Stimulated activated naive CD8-positive, alpha-beta T cell treated with anti-CD3 and anti-CD28 coated beads, Interleukin-15, amount 100 ng/mL, for 72 hours (primary cell): ENCODE measurements around the gene MRTFA.

Source experiments
- ATAC-seq: fragments of 150-1000 bp; cut with Tn5 transposase; 2 replicates; pipeline ENCODE4 v1.10.0; 2021; ENCODE audit warnings: mild to moderate bottlenecking, moderate library complexity
- DNase-seq, 2 donors: peaks; one replicate each; pipeline ENCODE4 v3.0.0; 2021 to 2022
- H3K27ac Mint-ChIP-seq, 2 donors: one replicate each; pipeline ENCODE4 v1.8.0; 2022; ENCODE audit warnings: mild to moderate bottlenecking in 2 of 2, mixed read lengths in 2 of 2, moderate library complexity in 2 of 2
- H3K27me3 Mint-ChIP-seq: one replicate; pipeline ENCODE4 v1.8.0; 2022; ENCODE audit warnings: mixed read lengths
- H3K4me1 Mint-ChIP-seq: one replicate; pipeline ENCODE4 v1.8.0; 2022; ENCODE audit warnings: mild to moderate bottlenecking, mixed read lengths
- H3K4me3 Mint-ChIP-seq, 2 donors: one replicate each; pipeline ENCODE4 v1.8.0; 2022; ENCODE audit warnings: mild to moderate bottlenecking in 2 of 2, mixed read lengths in 2 of 2, moderate library complexity in 1 of 2
- H3K9me3 Mint-ChIP-seq, 2 donors: one replicate each; pipeline ENCODE4 v1.8.0; 2022; ENCODE audit warnings: mixed read lengths in 2 of 2

Gene MRTFA

DNA sequence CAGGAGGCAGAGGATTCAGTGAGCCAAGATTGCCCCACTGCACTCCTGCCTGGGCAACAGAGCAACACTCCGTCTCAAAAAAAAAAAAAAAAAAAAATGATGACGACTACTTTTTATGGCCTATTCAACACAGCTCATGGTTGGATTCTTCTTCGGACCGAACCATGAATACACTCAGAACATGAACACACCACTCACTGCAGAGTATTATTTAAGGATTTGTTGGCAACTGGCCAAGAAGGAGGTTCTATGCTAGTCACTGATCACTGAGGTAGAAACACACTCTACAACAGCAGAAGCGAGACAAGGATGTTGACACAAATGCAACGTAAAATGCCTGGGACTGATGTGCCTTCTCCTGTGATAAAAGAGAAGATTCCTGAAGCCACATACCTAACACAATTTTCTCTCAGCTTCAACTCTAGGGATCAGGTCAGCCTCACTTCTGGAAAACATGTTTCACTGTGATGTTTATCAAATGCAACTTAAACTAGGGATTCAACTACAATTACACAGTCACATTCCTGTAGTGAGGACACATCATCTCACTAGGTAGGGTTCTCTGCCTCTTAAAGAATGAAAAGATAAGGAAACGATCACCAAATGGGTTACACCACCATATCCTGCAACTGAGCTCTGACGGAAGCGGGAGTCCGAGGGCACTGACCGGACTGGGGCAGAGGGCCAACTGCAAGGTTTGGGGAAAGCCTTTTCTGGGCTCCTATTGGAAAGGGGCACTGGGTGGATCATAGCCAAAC, 183.6 kb downstream of the MRTFA start:
- DNase-seq (no peak), ATAC-seq (no peak)
- H3K27me3 Mint-ChIP-seq: no peaks in the 10 kb centered on the region
- peak overlapping the region in 1 of 2 donors; percentile 42 for H3K27ac Mint-ChIP-seq
- H3K4me1 Mint-ChIP-seq: peaks cover 80% of the 10 kb centered on the region
- no peak overlapping the region for H3K4me3 Mint-ChIP-seq
- no peaks in the 10 kb centered on the region for H3K9me3 Mint-ChIP-seq

DNA sequence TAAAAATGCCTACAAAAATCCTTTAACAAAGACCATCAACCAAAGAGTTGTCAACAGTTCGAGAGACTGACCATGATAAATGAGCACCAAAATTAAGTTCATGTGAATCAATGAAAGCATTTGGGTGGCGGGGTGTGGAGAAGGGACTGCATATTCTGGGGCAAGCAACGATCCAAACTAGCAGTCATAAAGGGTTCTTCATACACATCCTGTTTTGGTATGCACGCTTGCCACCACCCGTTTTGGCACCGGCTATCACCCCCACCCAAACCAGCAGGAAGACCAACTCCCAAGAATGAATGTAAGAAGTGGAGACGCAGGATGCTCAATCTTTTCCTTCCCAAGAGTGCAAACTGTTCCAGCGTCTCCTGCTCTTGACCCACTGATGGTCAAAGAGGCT, 185.3 kb downstream of the MRTFA start:
- Mint-ChIP-seq H3K4me3 (peak overlapping the region; percentile 61 to 75), H3K27ac (peak overlapping the region in 1 of 2 donors; percentile 74), H3K4me1 (peaks cover 86% of the 10 kb centered on the region), H3K9me3 (no peaks in the 10 kb centered on the region), H3K27me3 (no peaks in the 10 kb centered on the region)
- ATAC-seq (peak; percentile 54), DNase-seq (no peak)

DNA sequence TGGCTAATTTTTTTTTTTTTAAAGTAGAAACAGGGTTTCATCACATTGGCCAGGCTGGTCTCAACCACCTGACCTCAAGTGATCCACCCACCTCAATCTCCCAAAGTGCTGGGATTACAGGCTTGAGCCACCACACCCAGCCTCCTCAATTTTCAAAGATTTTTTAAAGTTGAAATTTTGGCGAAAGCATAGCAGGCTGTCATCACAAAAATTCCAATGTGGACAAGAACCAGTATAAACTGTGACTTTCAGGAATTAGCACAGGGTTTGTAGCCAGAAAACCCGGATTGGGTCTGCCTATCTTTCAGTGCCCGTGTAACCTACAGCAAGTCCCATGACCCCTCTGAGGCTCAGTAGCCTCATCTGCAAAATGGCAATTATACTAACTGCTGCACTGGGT, 185.9 kb downstream of the MRTFA start:
- Mint-ChIP-seq H3K4me1 (peaks cover 88% of the 10 kb centered on the region), H3K27me3 (no peaks in the 10 kb centered on the region), H3K4me3 (peak overlapping the region in 1 of 2 donors; percentile 61), H3K9me3 (no peaks in the 10 kb centered on the region), H3K27ac (peak overlapping the region in 1 of 2 donors; percentile 42)
- ATAC-seq (no peak), DNase-seq (no peak)

DNA sequence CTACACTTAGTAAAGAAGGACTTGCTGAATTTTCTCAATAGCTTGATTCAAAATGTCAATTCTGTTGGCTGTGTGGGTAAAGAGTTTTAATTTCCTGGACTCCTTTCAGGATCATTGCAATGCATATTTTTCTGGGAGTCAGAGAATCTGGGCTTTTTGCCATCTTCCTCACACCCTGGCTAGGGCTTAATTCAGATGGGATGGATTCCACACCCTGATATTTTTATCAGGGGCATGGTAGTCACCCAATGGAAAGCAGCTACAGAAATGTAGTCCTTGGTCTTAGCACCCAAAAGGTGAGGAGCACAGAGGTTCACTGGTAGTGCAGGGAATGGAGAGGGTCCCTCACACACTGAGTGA, 186.9 kb downstream of the MRTFA start:
- Mint-ChIP-seq H3K4me3 (no peak overlapping the region), H3K27me3 (no peaks in the 10 kb centered on the region), H3K27ac (no peak overlapping the region), H3K9me3 (no peaks in the 10 kb centered on the region), H3K4me1 (peaks cover 81% of the 10 kb centered on the region)
- ATAC-seq (no peak), DNase-seq (no peak)

DNA sequence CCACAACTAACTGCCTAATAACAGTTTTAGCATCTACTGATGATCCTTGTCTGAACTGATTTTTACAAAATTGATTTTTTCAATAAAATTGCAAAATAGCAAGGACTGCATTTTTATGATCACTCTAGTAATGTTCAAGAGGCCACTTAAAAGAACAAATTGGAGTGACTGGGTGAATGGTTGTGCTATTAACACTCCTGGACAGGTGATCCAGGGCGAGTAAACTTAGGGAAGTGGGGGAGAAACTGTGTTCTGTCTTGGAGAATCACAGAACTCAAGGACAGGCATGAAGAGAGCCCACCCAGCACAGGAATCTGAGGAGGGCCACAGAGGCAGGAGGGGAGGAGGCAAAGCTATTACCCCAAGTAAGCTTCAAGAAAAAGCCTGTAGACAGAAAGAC, 190.3 kb downstream of the MRTFA start:
- no peak for ATAC-seq
- no peak for DNase-seq
- H3K9me3 Mint-ChIP-seq: peaks cover 7 to 9% of the 10 kb centered on the region in 2 donors
- peak overlapping the region in 1 of 2 donors; percentile 53 for H3K27ac Mint-ChIP-seq
- no peaks in the 10 kb centered on the region for H3K27me3 Mint-ChIP-seq
- no peak overlapping the region for H3K4me3 Mint-ChIP-seq
- peaks cover 67% of the 10 kb centered on the region for H3K4me1 Mint-ChIP-seq

DNA sequence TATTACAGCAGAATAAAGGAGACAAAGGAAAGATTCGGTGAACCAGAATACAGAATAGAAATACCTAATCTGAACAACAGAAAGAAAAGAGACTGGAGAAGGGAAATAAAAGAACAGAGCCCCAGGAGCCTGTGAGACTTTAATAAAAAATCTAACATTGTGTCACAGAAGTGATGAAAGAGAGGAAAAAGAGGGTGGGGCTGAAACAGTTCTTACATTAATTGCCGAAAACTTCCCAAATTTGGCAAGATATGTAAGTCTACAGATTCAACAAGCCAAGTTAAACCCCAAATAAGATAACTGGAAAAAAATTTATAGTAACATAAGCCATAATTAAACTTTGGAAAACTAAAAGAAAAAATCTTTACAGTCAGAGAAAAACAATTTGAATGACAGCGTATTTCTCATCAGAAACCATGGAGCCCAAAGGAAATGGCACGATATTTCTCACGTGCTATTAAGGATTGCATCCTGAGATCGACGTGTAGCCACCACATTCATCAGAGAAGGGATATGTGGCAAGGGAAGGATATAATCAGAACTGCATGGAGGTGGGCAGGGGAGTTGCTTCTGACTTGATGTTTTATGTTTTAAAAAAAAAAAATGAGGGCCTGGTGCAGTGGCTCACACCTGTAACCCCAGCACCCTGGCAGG, 192.2 kb downstream of the MRTFA start:
- Mint-ChIP-seq H3K9me3 (peaks cover 7 to 9% of the 10 kb centered on the region in 2 donors), H3K27ac (peak overlapping the region in 1 of 2 donors; percentile 96), H3K27me3 (no peaks in the 10 kb centered on the region), H3K4me1 (peaks cover 65% of the 10 kb centered on the region), H3K4me3 (no peak overlapping the region)
- DNase-seq (no peak), ATAC-seq (no peak)

DNA sequence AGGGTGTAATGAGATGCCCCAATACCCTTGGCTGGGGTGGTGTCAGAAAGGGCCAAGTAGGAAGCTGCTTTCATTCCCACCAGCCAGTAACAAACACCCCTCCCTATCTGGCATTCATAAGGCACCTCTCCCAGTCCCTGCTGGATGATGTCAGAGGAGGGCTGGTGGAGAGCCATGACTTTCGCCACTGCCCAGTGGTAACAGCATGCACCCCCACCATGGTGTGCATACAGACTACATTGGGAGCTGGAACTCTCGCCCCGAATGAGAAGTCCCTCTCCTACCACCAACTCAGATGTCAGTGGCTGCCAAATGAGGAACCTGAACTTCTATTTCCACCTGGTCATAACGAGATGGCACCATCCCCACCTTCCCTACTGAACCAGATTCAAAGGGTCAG, 192.8 kb downstream of the MRTFA start:
- Mint-ChIP-seq H3K4me1 (peaks cover 67% of the 10 kb centered on the region), H3K27ac (peak overlapping the region in 1 of 2 donors; percentile 96)

DNA sequence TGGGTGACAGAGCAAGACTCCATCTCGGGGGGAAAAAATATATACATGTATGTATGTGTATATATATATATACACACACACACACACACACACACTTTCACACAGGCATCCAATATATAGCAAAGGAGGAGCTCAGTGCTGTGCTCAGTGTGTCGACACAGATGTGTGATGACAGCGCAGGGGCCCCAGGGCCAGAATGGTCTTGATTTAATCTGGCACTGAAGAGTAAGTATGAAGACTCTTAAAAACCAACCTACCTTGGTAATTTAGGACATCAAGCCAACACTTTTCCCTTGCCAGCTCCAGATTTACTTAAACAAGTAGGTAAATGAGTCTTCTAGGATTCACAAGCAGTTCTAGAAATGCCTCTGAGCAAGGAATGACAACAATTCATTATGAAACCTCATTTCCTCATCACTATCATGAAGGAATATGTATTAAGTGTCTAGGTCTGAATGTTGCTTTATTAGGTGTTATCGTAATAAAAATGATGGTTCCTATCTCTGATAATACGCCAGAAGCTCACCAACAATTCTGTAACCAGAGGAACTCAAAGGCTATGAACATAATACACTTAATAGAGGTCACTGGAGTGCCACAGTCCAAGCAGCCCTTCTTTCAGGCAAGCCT, 194.6 kb downstream of the MRTFA start:
- DNase-seq (no peak), ATAC-seq (no peak)
- H3K27ac Mint-ChIP-seq: no peak overlapping the region
- H3K4me3 Mint-ChIP-seq: no peak overlapping the region
- H3K4me1 Mint-ChIP-seq: peaks cover 67% of the 10 kb centered on the region
- peaks cover 7 to 9% of the 10 kb centered on the region in 2 donors for H3K9me3 Mint-ChIP-seq
- no peaks in the 10 kb centered on the region for H3K27me3 Mint-ChIP-seq

More for the DNA sequence above, 192.8 kb downstream of the MRTFA start:
- Mint-ChIP-seq H3K4me3 (no peak overlapping the region), H3K27me3 (no peaks in the 10 kb centered on the region), H3K9me3 (peaks cover 7 to 9% of the 10 kb centered on the region in 2 donors)
- ATAC-seq: no peak
- no peak for DNase-seq

DNA sequence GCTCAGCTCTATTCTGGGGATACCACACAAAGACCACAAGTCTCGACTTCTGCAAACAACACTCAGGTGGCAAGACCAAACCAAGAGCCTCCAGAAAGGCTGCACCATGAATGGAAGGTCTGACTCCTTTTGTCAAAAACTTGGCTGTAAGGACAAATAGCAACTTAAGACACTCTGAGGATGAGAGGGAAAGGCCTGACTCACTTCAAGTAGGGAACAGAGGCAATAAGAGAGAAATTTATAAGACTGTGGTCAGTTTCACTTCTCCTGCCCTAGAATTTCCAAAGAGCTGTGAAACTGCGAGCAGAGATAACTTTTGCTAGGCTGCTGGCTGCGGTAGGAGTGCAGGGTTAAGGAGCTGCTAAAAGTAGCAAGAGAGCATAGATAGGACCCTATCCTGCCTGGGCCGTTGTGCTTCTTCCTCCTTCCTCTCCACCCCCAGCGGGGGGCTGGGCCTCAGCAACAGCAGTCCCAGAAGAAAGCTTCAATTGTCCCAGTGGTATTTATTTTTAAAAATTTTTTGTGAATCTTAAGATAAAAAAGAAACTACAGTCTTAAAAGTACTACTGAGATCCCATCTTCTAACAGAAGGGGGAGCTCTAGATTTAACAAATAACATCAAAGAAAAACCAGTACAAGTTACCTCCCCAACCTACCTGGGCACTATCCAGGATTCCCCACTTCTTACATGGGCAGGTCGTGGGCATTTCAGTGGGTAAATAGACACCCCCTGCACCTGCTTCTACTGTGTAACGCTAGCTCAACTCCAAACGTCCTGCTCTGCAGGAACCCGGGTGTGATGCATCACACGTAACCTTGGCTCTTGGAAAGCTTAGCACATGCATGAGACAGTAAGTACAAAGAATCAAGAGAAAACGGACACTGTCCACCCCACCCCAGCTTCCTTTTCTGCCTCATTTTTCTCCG, 199.8 kb downstream of the MRTFA start:
- ATAC-seq (peak; percentile 86), DNase-seq (peak in 1 of 2 donors; percentile 27)
- Mint-ChIP-seq H3K27me3 (no peaks in the 10 kb centered on the region), H3K4me3 (peak overlapping the region; percentile 61 to 65), H3K9me3 (no peaks in the 10 kb centered on the region), H3K4me1 (peaks cover 80% of the 10 kb centered on the region), H3K27ac (peak overlapping the region; percentile 52 to 85)

DNA sequence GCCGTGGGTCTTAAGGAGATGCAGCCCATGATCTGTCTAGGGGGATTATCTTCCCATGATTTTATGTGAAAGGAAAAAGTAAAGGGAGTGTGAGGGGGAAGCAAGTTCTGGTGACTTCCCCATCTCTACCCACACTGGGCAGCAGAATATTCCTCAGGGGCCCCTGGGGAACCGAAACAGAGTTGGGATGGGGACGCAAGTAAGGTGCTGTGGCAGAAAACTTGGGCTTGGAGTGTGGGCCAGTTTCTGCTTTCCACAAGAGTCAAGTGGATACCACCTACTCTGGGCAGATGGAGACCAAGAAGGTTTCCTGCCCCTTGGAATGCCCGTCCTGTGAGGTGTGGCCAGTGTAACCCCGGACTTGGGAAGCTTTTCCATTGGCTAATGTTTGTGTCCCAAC, 201.8 kb downstream of the MRTFA start:
- Mint-ChIP-seq H3K27ac (no peak overlapping the region), H3K4me1 (peaks cover 64% of the 10 kb centered on the region), H3K27me3 (no peaks in the 10 kb centered on the region), H3K4me3 (no peak overlapping the region), H3K9me3 (no peaks in the 10 kb centered on the region)
- no peak for ATAC-seq
- DNase-seq: no peak

DNA sequence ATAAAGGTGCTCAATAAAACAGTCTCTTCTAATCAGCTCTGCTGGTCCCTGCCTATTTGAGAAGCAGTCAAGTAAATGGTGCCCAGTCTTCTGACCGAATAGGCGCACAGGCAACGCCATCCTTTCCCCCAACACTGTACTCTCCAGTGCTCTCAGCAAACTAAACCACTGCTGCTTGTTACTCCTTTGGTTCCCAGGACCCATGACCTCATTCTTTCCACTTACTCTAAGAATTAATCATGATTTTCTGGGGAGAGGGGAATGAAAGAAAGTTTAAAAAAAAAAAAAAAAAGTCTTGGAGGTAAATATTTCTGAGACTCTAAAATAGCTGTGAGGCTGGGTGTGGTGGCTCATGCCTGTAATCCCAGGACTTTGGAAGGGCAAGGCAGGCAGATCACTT, 202.4 kb downstream of the MRTFA start:
- H3K27ac Mint-ChIP-seq: peak overlapping the region in 1 of 2 donors; percentile 86

DNA sequence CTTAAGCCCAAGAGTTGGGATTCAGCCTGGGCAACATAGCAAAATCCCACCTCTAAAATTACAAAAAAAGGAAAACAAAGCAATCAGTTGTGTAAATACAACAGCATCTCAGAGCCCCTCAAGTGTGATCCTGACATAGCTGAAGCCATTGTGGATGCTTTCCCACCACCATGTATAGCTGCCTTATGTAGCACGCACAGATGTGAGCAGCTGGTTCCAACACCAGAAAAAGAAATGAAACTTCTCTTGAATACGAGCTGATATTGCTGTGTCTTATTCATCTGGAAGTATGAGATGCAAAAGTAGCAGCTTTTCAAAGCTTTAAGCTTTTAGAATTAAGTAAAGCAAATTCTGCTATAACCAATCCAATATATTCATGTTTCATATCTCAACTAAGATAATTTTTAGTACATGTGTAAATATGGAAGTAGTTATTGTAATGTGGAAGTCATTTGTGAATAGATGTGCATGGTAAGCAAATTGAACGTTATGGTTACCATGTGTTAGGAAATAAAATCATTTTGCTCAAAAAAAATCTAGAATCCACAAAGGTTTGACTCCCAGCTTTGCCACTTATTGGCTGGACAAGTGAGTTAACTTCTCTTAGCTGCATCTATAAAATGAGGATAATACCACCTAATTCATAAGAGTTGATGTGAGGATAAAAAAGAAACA, 203.0 kb downstream of the MRTFA start:
- H3K4me1 Mint-ChIP-seq: peaks cover 52% of the 10 kb centered on the region
- H3K27ac Mint-ChIP-seq: no peak overlapping the region
- no peak for ATAC-seq
- no peaks in the 10 kb centered on the region for H3K27me3 Mint-ChIP-seq
- H3K4me3 Mint-ChIP-seq: no peak overlapping the region
- DNase-seq: no peak
- no peaks in the 10 kb centered on the region for H3K9me3 Mint-ChIP-seq

More for the DNA sequence above, 202.4 kb downstream of the MRTFA start:
- Mint-ChIP-seq H3K4me1 (peaks cover 58% of the 10 kb centered on the region), H3K27me3 (no peaks in the 10 kb centered on the region), H3K9me3 (no peaks in the 10 kb centered on the region), H3K4me3 (no peak overlapping the region)
- no peak for ATAC-seq
- DNase-seq: no peak

DNA sequence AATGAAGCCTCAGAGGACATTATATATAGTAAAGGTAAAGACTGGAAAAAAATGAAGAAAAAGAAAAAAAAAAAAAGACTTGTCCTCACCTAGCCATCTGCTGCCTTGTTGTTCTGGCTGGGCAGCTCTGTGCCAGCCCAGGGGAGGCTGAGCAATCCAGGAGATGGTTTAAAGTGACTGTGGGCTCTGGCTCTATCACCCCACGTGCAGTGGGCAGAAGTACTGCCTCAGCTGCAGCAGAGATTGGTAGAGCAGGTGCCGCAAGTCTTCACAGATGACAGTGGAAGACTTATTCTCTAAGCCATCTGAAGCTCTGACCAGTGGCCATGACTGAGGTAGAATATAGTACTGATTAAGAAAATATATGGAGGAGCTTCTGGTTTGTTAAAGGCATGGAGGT, 203.9 kb downstream of the MRTFA start:
- Mint-ChIP-seq H3K4me1 (peaks cover 43% of the 10 kb centered on the region), H3K9me3 (no peaks in the 10 kb centered on the region), H3K27me3 (no peaks in the 10 kb centered on the region), H3K27ac (peak overlapping the region in 1 of 2 donors; percentile 5), H3K4me3 (no peak overlapping the region)
- DNase-seq (no peak), ATAC-seq (no peak)

DNA sequence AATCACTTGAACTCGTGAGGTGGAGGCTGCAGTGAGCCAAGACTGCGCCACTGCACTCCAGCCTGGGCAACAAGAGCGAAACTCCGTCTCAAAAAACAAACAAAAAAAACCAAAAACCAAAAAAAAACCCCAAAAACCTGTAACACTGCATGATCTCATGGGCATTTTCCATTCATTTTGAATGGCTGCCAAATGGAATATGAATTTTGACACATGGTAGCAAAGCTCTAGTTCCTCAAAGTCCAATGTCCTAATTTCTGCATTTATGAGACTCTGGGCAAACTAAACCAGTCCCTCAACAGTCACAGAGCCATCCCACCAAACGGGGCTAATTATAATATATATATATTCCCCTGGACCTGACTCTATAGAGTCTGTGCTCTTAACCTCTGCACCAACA, 204.4 kb downstream of the MRTFA start:
- Mint-ChIP-seq H3K27ac (no peak overlapping the region), H3K4me1 (peaks cover 38% of the 10 kb centered on the region)

DNA sequence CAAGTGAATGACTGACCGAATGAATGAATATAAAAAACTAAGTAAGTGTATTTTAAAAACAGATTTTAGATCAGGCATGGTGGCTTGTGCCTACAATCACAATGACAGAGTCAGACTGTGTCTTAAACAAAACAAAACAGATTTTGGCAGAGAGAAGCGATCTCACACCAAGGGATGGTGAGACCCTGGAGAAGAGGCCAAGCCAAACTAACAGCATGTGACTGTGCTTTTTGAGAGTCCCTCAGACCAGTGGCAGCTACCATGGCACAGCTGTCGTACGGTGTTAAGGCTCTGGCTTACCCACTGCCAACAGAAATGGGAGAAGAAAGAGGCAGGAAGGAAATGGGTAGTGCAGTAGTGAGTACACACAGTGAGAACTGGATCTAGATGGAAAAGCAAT, 205.5 kb downstream of the MRTFA start:
- Mint-ChIP-seq H3K4me1 (peaks cover 26% of the 10 kb centered on the region), H3K4me3 (no peak overlapping the region), H3K9me3 (no peaks in the 10 kb centered on the region), H3K27me3 (no peaks in the 10 kb centered on the region), H3K27ac (peak overlapping the region in 1 of 2 donors; percentile 7)
- ATAC-seq (no peak), DNase-seq (no peak)

More for the DNA sequence above, 204.4 kb downstream of the MRTFA start:
- DNase-seq: no peak
- no peaks in the 10 kb centered on the region for H3K27me3 Mint-ChIP-seq
- H3K9me3 Mint-ChIP-seq: no peaks in the 10 kb centered on the region
- H3K4me3 Mint-ChIP-seq: no peak overlapping the region
- ATAC-seq: no peak
